ENCODE data around the gene PCP4L1. TPM values are rescaled to one million over a fixed set of nuclear protein-coding genes. Genes with fewer than 3 reads are reported as not detected.

Gene PCP4L1
- total RNA-seq, 1 donor from 2014 or later = 0.69 TPM

GRCh38 chr1:161235957-161236775, 22.4 kb upstream of the PCP4L1 start:
- Histone ChIP-seq H3K4me2 (no peak overlapping the region), H3K9me3 (ENCODE audit: low read depth) (no peaks in the 10 kb centered on the region), H3K79me2 (ENCODE audit: low read depth) (no peaks in the 10 kb centered on the region), H2AFZ (replicated peaks) (no peak overlapping the region), H3F3A (ENCODE audit: low read depth) (no peaks in the 10 kb centered on the region), H3K36me3 (no peaks in the 10 kb centered on the region), H3K4me3 (no peak overlapping the region), H3K9ac (no peak overlapping the region), H3K27ac (no peak overlapping the region), H3K4me1 (no peaks in the 10 kb centered on the region), H4K20me1 (ENCODE audit: low read depth) (no peaks in the 10 kb centered on the region), H3K27me3 (no peaks in the 10 kb centered on the region)
- no peak for TF ChIP-seq EZH2phosphoT487 (IDR thresholded peaks at IDR 0.05)
- no peak for TF ChIP-seq CTCF (IDR thresholded peaks at IDR 0.05)
- TF ChIP-seq EZH2 (IDR thresholded peaks at IDR 0.05) = no peak
- H3K4me3 Mint-ChIP-seq = no peak overlapping the region
- H3K4me1 Mint-ChIP-seq = no peaks in the 10 kb centered on the region
- no peak for DNase-seq (ENCODE audit: low spot score)
- no peaks in the 10 kb centered on the region for H3K9me3 Mint-ChIP-seq
- H3K27ac Mint-ChIP-seq = no peak overlapping the region
- no peaks in the 10 kb centered on the region for H3K36me3 Mint-ChIP-seq
- H3K27me3 Mint-ChIP-seq (ENCODE audit: insufficient read depth, low read depth) = peaks cover 6% of the 10 kb centered on the region

GRCh38 chr1:161238039-161238473, 20.5 kb upstream of the PCP4L1 start, which contains the start of gene NR1I3:
Gene NR1I3, minus strand, starts transcription at chr1:161238203. Its CDS starts 1,638 bp downstream, at chr1:161236565.
- H3K4me3 Mint-ChIP-seq = no peak within 1 kb of the TSS
- TF ChIP-seq EZH2phosphoT487 (IDR thresholded peaks at IDR 0.05) (no peak), EZH2 (IDR thresholded peaks at IDR 0.05) (no peak), CTCF (IDR thresholded peaks at IDR 0.05) (no peak)
- H3K27me3 ChIP-seq = no peaks in the 10 kb centered on the region
- H3K9me3 ChIP-seq (ENCODE audit: low read depth) = no peaks in the 10 kb centered on the region
- H3K4me2 ChIP-seq = no peak within 1 kb of the TSS
- no peak within 1 kb of the TSS for H3K9ac ChIP-seq
- no peaks in the 10 kb centered on the region for H3K9me3 Mint-ChIP-seq
- H3K27ac ChIP-seq = no peak within 1 kb of the TSS
- no peak for DNase-seq (ENCODE audit: low spot score)
- H3K4me1 Mint-ChIP-seq = peaks cover 3% of the 10 kb centered on the region
- H3F3A ChIP-seq (ENCODE audit: low read depth) = no peaks in the 10 kb centered on the region
- no peaks in the 10 kb centered on the region for H3K36me3 ChIP-seq
- H3K27ac Mint-ChIP-seq = no peak within 1 kb of the TSS
- H3K4me3 ChIP-seq = no peak within 1 kb of the TSS
- no peak within 1 kb of the TSS for H2AFZ ChIP-seq (replicated peaks)
- H4K20me1 ChIP-seq (ENCODE audit: low read depth) = no peaks in the 10 kb centered on the region
- H3K36me3 Mint-ChIP-seq = no peaks in the 10 kb centered on the region
- H3K27me3 Mint-ChIP-seq (ENCODE audit: insufficient read depth, low read depth) = peaks cover 8% of the 10 kb centered on the region
- H3K79me2 ChIP-seq (ENCODE audit: low read depth) = no peaks in the 10 kb centered on the region
- no peaks in the 10 kb centered on the region for H3K4me1 ChIP-seq

- Histone ChIP-seq H3K4me1 (no peaks in the 10 kb centered on the region), H3K4me3 (no peak overlapping the region), H4K20me1 (ENCODE audit: low read depth) (no peaks in the 10 kb centered on the region), H3K79me2 (ENCODE audit: low read depth) (no peaks in the 10 kb centered on the region), H3K27ac (no peak overlapping the region), H3K4me2 (no peak overlapping the region), H3K36me3 (no peaks in the 10 kb centered on the region), H2AFZ (replicated peaks) (no peak overlapping the region), H3K9ac (no peak overlapping the region), H3F3A (ENCODE audit: low read depth) (no peaks in the 10 kb centered on the region), H3K27me3 (no peaks in the 10 kb centered on the region), H3K9me3 (ENCODE audit: low read depth) (no peaks in the 10 kb centered on the region)
- Mint-ChIP-seq H3K27me3 (ENCODE audit: insufficient read depth, low read depth) (peaks cover 8% of the 10 kb centered on the region), H3K9me3 (no peaks in the 10 kb centered on the region), H3K36me3 (no peaks in the 10 kb centered on the region), H3K4me1 (peaks cover 3% of the 10 kb centered on the region), H3K27ac (no peak overlapping the region), H3K4me3 (no peak overlapping the region)
- TF ChIP-seq EZH2 (IDR thresholded peaks at IDR 0.05) (no peak), EZH2phosphoT487 (IDR thresholded peaks at IDR 0.05) (no peak), CTCF (IDR thresholded peaks at IDR 0.05) (no peak)
- DNase-seq (ENCODE audit: low spot score) = no peak
Observed at GRCh38 chr1:161241682-161242081, 16.9 kb upstream of the PCP4L1 start.

Measured in neural progenitor cell (in vitro differentiated cells).